NCI-H524 (cell line): ENCODE data around the gene MRPL30.
"Not testable (repeated sequence)": the region's sequence is repeated elsewhere in the genome, so short reads cannot be mapped to it uniquely, and the experiment has no call there.

ENCODE experiments used
- DNase-seq, 2 experiments: peaks; one replicate each; lab custom pipeline; 2025; lab: John Stamatoyannopoulos, UW

Gene MRPL30

GRCh38 chr2:99184811-99185210 is 3.8 kb downstream of the MRPL30 start:
- DNase-seq = no peak

- DNase-seq = no peak
Observed at GRCh38 chr2:99187011-99187410, 6.0 kb downstream of the MRPL30 start.

- no peak for DNase-seq
Observed at GRCh38 chr2:99188357-99188756, 7.4 kb downstream of the MRPL30 start.

GRCh38 chr2:99190548-99190947 is 9.6 kb downstream of the MRPL30 start:
- DNase-seq = no peak

- DNase-seq = not testable (repeated sequence)
Observed at GRCh38 chr2:99192364-99192763, 11.4 kb downstream of the MRPL30 start.

GRCh38 chr2:99198103-99198841 is 17.3 kb downstream of the MRPL30 start:
- no peak for DNase-seq

- DNase-seq = no peak
Observed at GRCh38 chr2:99200076-99200800, 19.3 kb downstream of the MRPL30 start.

GRCh38 chr2:99201959-99202678 is 21.1 kb downstream of the MRPL30 start:
- no peak for DNase-seq

GRCh38 chr2:99205491-99205890 is 24.5 kb downstream of the MRPL30 start:
- no peak for DNase-seq

GRCh38 chr2:99216096-99216495 is 35.1 kb downstream of the MRPL30 start:
- no peak for DNase-seq

GRCh38 chr2:99217929-99218501 is 37.0 kb downstream of the MRPL30 start:
- DNase-seq = no peak

- not testable (repeated sequence) for DNase-seq
Observed at GRCh38 chr2:99233177-99233576, 52.2 kb downstream of the MRPL30 start.

- no peak for DNase-seq
Observed at GRCh38 chr2:99238599-99238998, 57.6 kb downstream of the MRPL30 start.

GRCh38 chr2:99240431-99240830 is 59.4 kb downstream of the MRPL30 start:
- no peak for DNase-seq

- no peak for DNase-seq
Observed at GRCh38 chr2:99242151-99242550, 61.2 kb downstream of the MRPL30 start.
